GM19035 (cell line): Measurements from ENCODE around the gene ATP2A2.
"Not testable (repeated sequence)": the region's sequence is repeated elsewhere in the genome, so short reads cannot be mapped to it uniquely, and the experiment has no call there.

Experiments
- ATAC-seq: cut with Tn5 transposase; IDR thresholded peaks from one replicate; pipeline ENCODE4 v1.9.1; 2021; ENCODE audit not compliant: unreplicated experiment

Gene ATP2A2

DNA sequence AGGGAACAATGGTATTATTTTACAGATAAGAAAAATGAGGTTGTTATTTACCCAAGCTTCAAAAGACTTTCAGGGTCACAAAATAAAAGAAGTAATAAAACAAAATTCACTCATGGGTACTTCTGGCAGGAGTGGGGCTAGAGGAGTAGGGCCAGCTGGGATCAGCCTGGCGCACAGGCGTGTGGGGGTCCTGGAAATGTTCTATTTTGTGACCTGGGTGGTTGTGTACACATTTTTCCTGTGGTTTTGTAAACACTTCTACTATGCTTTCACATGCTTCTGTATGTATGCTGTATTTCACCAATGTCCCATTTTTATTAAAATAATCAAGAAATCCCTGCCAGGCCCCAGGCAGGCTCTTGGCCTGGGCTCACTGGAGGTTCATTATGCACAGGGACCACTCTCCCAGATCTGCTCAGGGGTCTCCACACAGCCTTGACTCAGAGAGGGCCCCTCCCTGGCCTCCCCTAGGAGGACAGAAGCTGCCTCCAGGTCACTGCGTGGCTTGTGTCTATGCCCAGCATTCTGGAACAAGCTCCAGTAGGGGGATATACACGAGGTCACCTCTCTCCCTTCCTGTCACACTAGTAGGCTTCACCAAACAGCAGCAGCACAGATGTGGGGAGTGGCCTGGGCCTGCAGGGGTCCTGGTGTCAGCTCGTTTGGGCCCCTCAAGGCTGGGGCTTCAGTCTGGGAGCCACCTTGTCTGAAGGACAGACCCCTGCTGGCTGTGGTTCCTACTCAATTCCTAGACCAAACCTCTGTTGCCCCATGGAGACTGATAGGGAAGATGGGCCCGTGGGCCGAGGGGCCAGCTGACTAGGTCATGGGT, 84.7 kb downstream of the ATP2A2 start:
- no peak for ATAC-seq

DNA sequence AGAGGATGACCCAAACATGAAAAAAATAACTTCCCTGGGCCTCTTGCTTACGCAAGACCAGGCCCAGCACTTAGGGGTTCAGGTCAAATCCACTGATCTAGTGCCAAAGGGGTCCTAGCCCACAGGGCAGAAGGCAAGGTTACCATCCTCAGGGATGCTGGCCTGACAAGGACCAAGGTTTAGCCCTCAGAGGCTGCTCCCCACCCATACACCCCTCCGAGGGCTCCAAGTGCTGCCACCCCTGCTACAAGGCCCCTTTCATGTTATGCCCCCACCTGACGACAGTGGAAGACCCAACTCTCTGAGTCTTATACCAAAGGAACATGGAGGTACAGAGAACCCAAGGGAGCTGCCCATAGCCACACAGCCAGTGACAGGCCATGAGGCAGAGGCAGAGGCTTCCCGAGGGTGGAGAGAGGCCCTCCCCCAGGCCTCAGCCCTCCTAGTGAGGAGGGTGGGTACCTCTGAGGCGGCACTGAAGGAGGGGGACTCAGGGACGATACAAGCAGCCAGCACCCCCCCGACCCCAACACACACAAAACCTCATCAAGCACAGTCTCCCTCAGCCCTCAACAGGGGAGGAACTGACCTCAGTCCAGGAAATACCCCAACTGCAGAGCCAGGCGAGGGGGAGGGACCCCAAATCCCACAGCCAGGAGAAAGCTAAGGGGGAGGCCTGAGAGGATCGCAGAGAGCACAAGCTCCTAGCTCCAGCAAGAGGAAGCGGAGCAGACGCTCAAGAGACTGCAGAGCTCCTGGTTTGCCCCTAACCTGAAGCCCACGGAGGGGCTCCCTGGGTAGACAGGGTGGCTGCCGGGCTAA, 85.5 kb downstream of the ATP2A2 start:
- ATAC-seq = no peak

- ATAC-seq = no peak
These were observed 86.3 kb downstream of the ATP2A2 start for GRCh38 chr12:110367181-110367864.

DNA sequence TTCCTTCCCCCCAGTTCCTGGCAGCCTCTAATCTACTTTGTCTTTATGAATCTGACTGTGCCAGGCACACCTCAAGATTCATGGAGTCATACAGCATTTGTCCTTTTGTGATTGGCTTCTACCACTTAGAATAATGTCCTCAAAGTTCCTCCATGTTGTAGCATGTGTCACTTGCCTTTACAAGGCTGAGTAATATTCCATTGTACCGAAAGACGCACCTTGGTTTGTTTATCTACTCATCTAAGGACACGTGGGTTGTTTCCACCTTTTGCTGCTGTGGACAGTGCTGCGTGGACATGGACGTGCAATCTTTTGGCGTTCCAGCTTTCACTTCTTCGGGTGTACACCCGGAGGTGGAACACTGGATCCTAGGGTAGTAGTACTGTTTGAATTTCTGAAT, 88.9 kb downstream of the ATP2A2 start:
- no peak for ATAC-seq

DNA sequence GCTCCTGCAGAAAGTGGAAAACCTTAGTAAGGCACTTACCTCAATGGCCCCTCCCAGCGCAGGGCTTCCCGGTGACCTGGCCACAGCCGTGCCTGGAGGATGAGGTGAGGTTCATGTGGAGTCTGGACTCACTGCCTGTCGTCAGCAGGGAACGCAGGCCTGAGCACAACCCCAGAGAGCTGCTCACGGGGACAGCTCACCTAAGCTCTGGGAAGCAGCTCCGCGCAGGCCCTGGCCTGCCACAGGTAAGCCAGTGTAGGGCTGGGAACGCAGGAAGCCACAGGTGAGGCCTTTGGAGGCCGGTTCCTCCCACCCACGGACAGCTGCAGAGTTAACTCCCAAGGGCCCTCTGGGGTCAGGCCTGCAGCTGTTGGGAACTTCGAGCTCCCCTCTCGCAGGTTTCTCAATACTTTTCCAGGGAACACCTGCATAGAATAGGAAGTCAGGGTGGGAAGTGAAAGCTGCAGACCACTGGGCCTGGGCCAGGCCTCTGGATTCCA, 89.7 kb downstream of the ATP2A2 start:
- ATAC-seq = no peak

DNA sequence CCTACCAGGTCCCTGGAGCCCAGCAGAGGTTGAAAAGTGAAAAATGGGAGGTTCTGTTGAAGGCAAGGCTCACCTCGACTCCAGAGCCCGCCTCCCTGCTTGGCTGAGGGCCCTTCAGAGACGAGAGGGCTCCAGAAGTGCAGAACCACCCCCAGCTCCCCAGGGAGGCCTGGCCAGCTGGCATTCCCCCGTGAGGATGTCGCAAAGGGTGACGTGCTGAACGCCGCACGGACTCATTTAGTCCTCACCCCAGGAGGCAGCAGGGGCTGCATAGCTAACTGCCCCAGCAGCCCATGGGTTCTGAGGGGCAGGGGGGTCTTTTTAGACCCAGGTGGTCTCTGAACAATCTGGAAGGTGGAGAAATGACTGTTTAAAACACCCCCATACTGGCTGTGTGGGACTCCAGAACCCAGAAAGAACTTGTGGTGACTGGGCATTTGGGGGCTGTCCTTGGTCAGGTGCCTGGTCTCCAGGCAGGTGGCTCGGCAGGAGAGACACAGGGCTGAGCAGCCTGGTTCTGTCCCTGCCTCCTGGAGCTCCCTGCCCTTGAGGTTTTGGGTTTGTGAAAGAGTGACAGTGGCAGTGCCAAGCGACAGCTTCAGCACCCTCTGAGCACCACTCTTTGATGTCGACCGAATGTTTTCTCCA, 90.5 kb downstream of the ATP2A2 start:
- no peak for ATAC-seq

DNA sequence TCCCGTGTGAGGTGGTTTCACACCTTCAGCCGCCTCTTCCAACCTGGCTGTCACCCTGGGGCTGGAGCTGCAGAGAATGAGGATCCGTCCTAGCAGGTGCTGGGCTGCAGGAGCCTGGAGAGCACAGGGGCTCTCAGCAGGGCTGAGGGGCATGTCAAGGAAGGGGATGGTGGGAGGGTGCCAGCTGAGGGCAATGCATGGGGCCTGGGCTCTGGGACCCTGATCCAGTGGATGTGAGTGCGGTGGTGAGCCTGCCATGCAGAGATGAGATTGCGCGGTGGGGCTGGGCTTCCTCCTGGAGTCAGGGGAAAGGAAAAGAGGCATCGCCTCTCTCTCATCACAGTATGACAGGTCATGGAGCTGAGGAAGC, 91.0 kb downstream of the ATP2A2 start:
- no peak for ATAC-seq

GRCh38 chr12:110373025-110373424, 92.0 kb downstream of the ATP2A2 start:
- no peak for ATAC-seq

- no peak for ATAC-seq
These were observed 92.4 kb downstream of the ATP2A2 start for GRCh38 chr12:110373425-110373824.

- no peak for ATAC-seq
These were observed 93.0 kb downstream of the ATP2A2 start for GRCh38 chr12:110373962-110374611.

GRCh38 chr12:110378131-110378790, 97.2 kb downstream of the ATP2A2 start:
- ATAC-seq = not testable (repeated sequence)

DNA sequence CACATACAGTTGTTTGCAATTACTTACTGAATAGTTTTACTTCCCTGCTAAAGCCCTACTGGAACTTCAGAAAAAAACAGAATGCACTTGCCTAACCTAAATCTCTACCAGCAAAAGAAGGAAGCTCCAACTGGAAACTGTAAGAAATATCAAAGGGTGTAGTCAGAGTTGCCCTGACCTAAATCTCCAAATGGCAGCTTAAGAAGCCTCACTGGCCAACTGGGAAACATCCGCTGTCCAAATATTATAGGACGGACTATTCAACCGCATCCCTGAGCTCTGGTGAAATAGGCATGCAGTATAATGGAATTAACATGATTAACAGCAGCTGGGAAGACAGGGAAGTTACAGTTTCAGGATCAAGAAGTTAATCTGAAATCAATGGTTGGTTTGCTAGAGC, 98.2 kb downstream of the ATP2A2 start:
- ATAC-seq = no peak

- ATAC-seq = no peak
These were observed 98.6 kb downstream of the ATP2A2 start for GRCh38 chr12:110379631-110380030.

GRCh38 chr12:110382683-110383082, 101.6 kb downstream of the ATP2A2 start:
- ATAC-seq = no peak
